GM12872 (cell line): Measurements from ENCODE around the gene THADA.

Source experiments
- CTCF ChIP-seq: IDR thresholded peaks from 3 replicates; pipeline ENCODE4 v1.5.1; 2011; ENCODE audit warnings: low read depth, mild to moderate bottlenecking, low read length, moderate library complexity; ENCODE audit not compliant: insufficient read depth

Gene THADA

GRCh38 chr2:43185146-43185545, 410.7 kb downstream of the THADA start:
- no peak for TF ChIP-seq CTCF

GRCh38 chr2:43184339-43184895, 411.4 kb downstream of the THADA start:
- no peak for TF ChIP-seq CTCF

- no peak for TF ChIP-seq CTCF
These were observed 412.1 kb downstream of the THADA start for GRCh38 chr2:43183743-43184142.

DNA sequence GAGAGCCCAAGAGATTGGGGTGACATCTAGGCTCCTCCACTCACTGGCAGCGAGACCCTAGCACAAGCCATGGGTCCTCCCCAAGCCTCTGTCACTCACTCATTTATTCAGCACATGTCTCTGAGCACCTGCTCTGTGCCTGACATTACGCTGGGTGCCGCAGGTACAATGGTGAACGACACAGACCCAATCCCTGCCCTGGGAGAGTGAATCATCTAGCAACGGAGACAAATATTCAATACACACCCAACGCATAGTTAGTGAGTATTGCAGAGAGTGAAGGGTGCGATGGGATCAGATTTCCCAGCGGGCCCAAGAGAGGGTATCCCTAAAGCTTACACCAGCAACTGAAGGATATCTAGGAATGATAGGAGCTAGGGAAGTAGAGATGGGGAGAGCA, 414.9 kb downstream of the THADA start:
- no peak for TF ChIP-seq CTCF
